B cell (primary cell): ENCODE data around the gene COG3. TPM values are rescaled to one million over a fixed set of nuclear protein-coding genes. Genes with fewer than 3 reads are reported as not detected.

ENCODE experiments used
- ATAC-seq: fragments of 200-7000 bp; cut with Tn5 transposase; one replicate; pipeline ENCODE4 v1.10.0; 2021; ENCODE audit warnings: low read depth, mild to moderate bottlenecking, moderate number of reproducible peaks, moderate library complexity
- CTCF ChIA-PET: fragments of 350-600 bp; sonication (Branson Sonifier 250); formaldehyde crosslinking; loops from one replicate; lab custom pipeline; 2021; ENCODE audit warnings: antibody characterized with exemption, inconsistent platforms; lab: Charles Lee
- POLR2A ChIA-PET: fragments of 350-600 bp; sonication (Branson Sonifier 250); formaldehyde crosslinking; loops from one replicate; lab custom pipeline; 2021; ENCODE audit warnings: antibody characterized with exemption; lab: Charles Lee
- DNase-seq: peaks from one replicate; pipeline ENCODE4 v3.0.0; 2013
- H2AFZ ChIP-seq: 2 replicates; pipeline ENCODE4 v1.6.1; 2012; ENCODE audit warnings: mild to moderate bottlenecking, low read depth, low read length; ENCODE audit not compliant: insufficient read depth, poor library complexity, severe bottlenecking
- H3K27ac ChIP-seq, 2 donors: 1 replicate in 1 of 2; 2 replicates in 1 of 2; pipeline ENCODE4 v1.5.1; 2012 to 2013; ENCODE audit warnings: low read length in 2 of 2, mild to moderate bottlenecking in 2 of 2, moderate library complexity in 1 of 2
- H3K27me3 ChIP-seq, 4 experiments: fragments of 200-600 bp in 1 of 4; sonication (generic) in 1 of 4; replicated peaks in 1 of 4; 1 replicate in 2 of 4; 2 replicates in 2 of 4; pipeline versions ENCODE4 v1.6.1 to v1.7.0; 2013 to 2016; ENCODE audit warnings: low read length in 3 of 4, mild to moderate bottlenecking in 2 of 4, mixed read lengths in 1 of 4, moderate library complexity in 1 of 4; ENCODE audit not compliant: insufficient read depth in 4 of 4, control insufficient read depth in 3 of 4; ENCODE audit errors: control extremely low read depth in 1 of 4
- H3K36me3 ChIP-seq, 2 experiments: replicated peaks in 1 of 2; 1 replicate in 1 of 2; 2 replicates in 1 of 2; pipeline versions ENCODE4 v1.6.1 to v1.7.1; 2013; ENCODE audit warnings: low read length in 1 of 2; ENCODE audit not compliant: insufficient read depth in 2 of 2, control insufficient read depth in 1 of 2; ENCODE audit errors: control extremely low read depth in 1 of 2, extremely low read depth in 1 of 2
- H3K4me1 ChIP-seq, 2 donors: fragments of 200-600 bp in 1 of 2; sonication (generic) in 1 of 2; 1 replicate in 1 of 2; 2 replicates in 1 of 2; pipeline versions ENCODE4 v1.5.1 to v1.6.1; 2013 to 2017; ENCODE audit warnings: low read length in 2 of 2; ENCODE audit not compliant: control insufficient read depth in 2 of 2, insufficient read depth in 2 of 2
- H3K4me2 ChIP-seq: replicated peaks from 2 replicates; pipeline ENCODE3; 2012; ENCODE audit warnings: mild to moderate bottlenecking, low read depth, low read length; ENCODE audit not compliant: poor library complexity, severe bottlenecking
- H3K4me3 ChIP-seq, 5 experiments: fragments of 200-600 bp in 1 of 5; sonication (generic) in 1 of 5; 1 replicate in 3 of 5; 2 replicates in 2 of 5; pipeline versions ENCODE4 v1.5.1 to v1.7.0; 2011 to 2016; ENCODE audit warnings: low read length in 4 of 5, mild to moderate bottlenecking in 4 of 5, low read depth in 2 of 5, control low read depth in 1 of 5, moderate library complexity in 1 of 5; ENCODE audit not compliant: insufficient read depth in 1 of 5; ENCODE audit errors: control extremely low read depth in 1 of 5, extremely low read depth in 1 of 5
- H3K79me2 ChIP-seq: fragments of 200-600 bp; sonication (generic); one replicate; pipeline ENCODE4 v1.6.0; 2016; ENCODE audit warnings: low read length; ENCODE audit not compliant: control insufficient read depth, insufficient read depth
- H3K9ac ChIP-seq: fragments of 200-600 bp; sonication (generic); 2 replicates; pipeline ENCODE4 v1.6.1; 2017; ENCODE audit warnings: mild to moderate bottlenecking, low read length, moderate library complexity
- H3K9me3 ChIP-seq, 3 donors: one replicate each; pipeline versions ENCODE4 v1.6.1 to v1.7.1; 2013; ENCODE audit warnings: low read length in 2 of 3; ENCODE audit not compliant: control insufficient read depth in 2 of 3, insufficient read depth in 1 of 3; ENCODE audit errors: control extremely low read depth in 1 of 3
- H4K20me1 ChIP-seq: 2 replicates; pipeline ENCODE4 v1.6.0; 2012; ENCODE audit warnings: mild to moderate bottlenecking, low read length; ENCODE audit not compliant: insufficient read depth, control insufficient read depth, poor library complexity, severe bottlenecking
- H3K27ac Mint-ChIP-seq: one replicate; pipeline ENCODE4 v1.8.0; 2021; ENCODE audit warnings: mixed read lengths
- H3K27me3 Mint-ChIP-seq: one replicate; pipeline ENCODE4 v1.8.0; 2021; ENCODE audit warnings: mixed read lengths
- H3K4me1 Mint-ChIP-seq: one replicate; pipeline ENCODE4 v1.8.0; 2021; ENCODE audit warnings: mixed read lengths
- H3K4me3 Mint-ChIP-seq: one replicate; pipeline ENCODE4 v1.8.0; 2021; ENCODE audit warnings: mixed read lengths
- H3K9me3 Mint-ChIP-seq: one replicate; pipeline ENCODE4 v1.8.0; 2022; ENCODE audit warnings: mixed read lengths; ENCODE audit not compliant: insufficient read depth
- CTCF ChIP-seq: fragments of 200-600 bp; IDR thresholded peaks from one replicate; pipeline ENCODE4 v1.8.0; 2022; ENCODE audit warnings: antibody characterized with exemption, mild to moderate bottlenecking
- EZH2 ChIP-seq: IDR thresholded peaks from 2 replicates; pipeline ENCODE4 v1.6.1; 2012; ENCODE audit warnings: borderline replicate concordance, low read depth, mild to moderate bottlenecking, moderate library complexity, low read length; ENCODE audit not compliant: insufficient read depth, poor library complexity, severe bottlenecking
- WGBS: methylation state at CpG from one replicate; pipeline ENCODE4 v1.1.5; 2013; ENCODE audit warnings: missing lambda C conversion rate; ENCODE audit not compliant: insufficient coverage; 5-methylcytosine and 5-hydroxymethylcytosine counted together
- intact Hi-C: fragments of 100-400 bp; cut with micrococcal nuclease; formaldehyde crosslinking; loops from one replicate; pipeline ENCODE4 v1.10.0; 2022
- polyA plus RNA-seq: library from polyadenylated mRNA; depleted of rRNA; stranded (reverse); fragments of >200 nt; gene quantifications from 2 replicates; pipeline ENCODE4 v1.2.3, GENCODE V29; 2012
- total RNA-seq, 2 donors: library from RNA; stranded (reverse); fragments of 120-200 nt in 1 of 2; gene quantifications; 1 replicate in 1 of 2; 2 replicates in 1 of 2; pipeline versions ENCODE4 v1.2.3 to v1.2.4, GENCODE V29; 2013 to 2022

The COG3 gene
- total and polyA plus RNA-seq, 2 donors (not counting 1 experiment from before 2014, with no cell fraction given) = 29.5 to 37.3 TPM

- no peaks in the 10 kb centered on the region for H3K9me3 ChIP-seq
- peaks cover 2% of the 10 kb centered on the region for H3K79me2 ChIP-seq
- TF ChIP-seq CTCF (no peak), EZH2 (no peak)
- H2AFZ ChIP-seq = no peak overlapping the region
- no peak overlapping the region for H3K9ac ChIP-seq
- no peaks in the 10 kb centered on the region for H4K20me1 ChIP-seq
- no CpG with 5 or more reads among the region's 1 CpG for WGBS
- no peak overlapping the region for H3K4me2 ChIP-seq
- no peaks in the 10 kb centered on the region for H3K27me3 ChIP-seq
- Mint-ChIP-seq H3K4me1 (no peaks in the 10 kb centered on the region), H3K9me3 (no peaks in the 10 kb centered on the region), H3K27me3 (no peaks in the 10 kb centered on the region), H3K4me3 (no peak overlapping the region), H3K27ac (no peak overlapping the region)
- ChIA-PET POLR2A (no interaction called here), CTCF (interaction anchor here (0.6 kb wide), 1 partner anchor 110 kb away, joined by 3 read pairs; no protein-coding TSS in a partner anchor)
- no peak for DNase-seq
- peaks cover 12 to 53% of the 10 kb centered on the region in 2 experiments for H3K36me3 ChIP-seq
- no peaks in the 10 kb centered on the region for H3K4me1 ChIP-seq
- no peak overlapping the region for H3K4me3 ChIP-seq
- intact Hi-C loops = no loop called here
- no peak for ATAC-seq
- H3K27ac ChIP-seq = no peak overlapping the region
Measured at GRCh38 chr13:45481688-45482087, 16.9 kb downstream of the COG3 start.

GRCh38 chr13:45482571-45483173 is 17.9 kb downstream of the COG3 start:
- no peak overlapping the region for H3K4me3 ChIP-seq
- no peak overlapping the region for H3K27ac ChIP-seq
- Mint-ChIP-seq H3K9me3 (no peaks in the 10 kb centered on the region), H3K4me1 (no peaks in the 10 kb centered on the region), H3K4me3 (no peak overlapping the region), H3K27me3 (no peaks in the 10 kb centered on the region), H3K27ac (no peak overlapping the region)
- H3K79me2 ChIP-seq = peaks cover 2% of the 10 kb centered on the region
- no peak overlapping the region for H3K4me2 ChIP-seq
- H3K9ac ChIP-seq = no peak overlapping the region
- intact Hi-C loops = no loop called here
- no peak overlapping the region for H2AFZ ChIP-seq
- CTCF ChIA-PET = no interaction called here
- ATAC-seq (no peak), DNase-seq (no peak)
- H4K20me1 ChIP-seq = no peaks in the 10 kb centered on the region
- POLR2A ChIA-PET = no interaction called here
- H3K36me3 ChIP-seq = peaks cover 11 to 55% of the 10 kb centered on the region in 2 experiments
- no peaks in the 10 kb centered on the region for H3K4me1 ChIP-seq
- no peaks in the 10 kb centered on the region for H3K9me3 ChIP-seq
- no CpG with 5 or more reads among the region's 3 CpGs for WGBS
- H3K27me3 ChIP-seq = no peaks in the 10 kb centered on the region
- no peak for TF ChIP-seq EZH2
